ENCODE measurements around the gene FBXO44.

FBXO44 gene

DNA sequence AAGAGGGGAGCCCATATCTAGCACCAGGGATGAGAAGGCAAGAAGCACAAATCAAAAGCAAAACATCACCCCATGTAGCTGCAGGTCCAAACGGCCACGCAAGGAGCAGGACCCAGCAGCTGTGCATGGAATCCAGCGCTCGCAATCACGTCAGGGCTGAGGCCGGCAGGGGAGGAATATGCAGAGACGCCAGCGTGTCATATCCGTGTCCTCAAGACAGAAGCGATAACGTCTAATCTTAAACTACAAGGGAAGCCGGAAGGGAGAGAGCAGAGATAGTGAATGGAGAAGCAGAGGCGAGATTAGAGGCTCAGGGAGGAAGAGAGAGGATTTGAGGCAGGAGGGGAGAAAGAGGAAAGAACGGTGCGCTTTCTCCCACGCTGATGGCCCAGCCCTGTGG is 39.6 kb upstream of the FBXO44 start:
- in situ Hi-C loops (cut with MboI; ENCODE audit: low pct_unique_long_range_greater_than_20kb, low sequenced_read_pairs, unreplicated experiment), result no loop called here
- TF ChIP-seq, protein P1, sequence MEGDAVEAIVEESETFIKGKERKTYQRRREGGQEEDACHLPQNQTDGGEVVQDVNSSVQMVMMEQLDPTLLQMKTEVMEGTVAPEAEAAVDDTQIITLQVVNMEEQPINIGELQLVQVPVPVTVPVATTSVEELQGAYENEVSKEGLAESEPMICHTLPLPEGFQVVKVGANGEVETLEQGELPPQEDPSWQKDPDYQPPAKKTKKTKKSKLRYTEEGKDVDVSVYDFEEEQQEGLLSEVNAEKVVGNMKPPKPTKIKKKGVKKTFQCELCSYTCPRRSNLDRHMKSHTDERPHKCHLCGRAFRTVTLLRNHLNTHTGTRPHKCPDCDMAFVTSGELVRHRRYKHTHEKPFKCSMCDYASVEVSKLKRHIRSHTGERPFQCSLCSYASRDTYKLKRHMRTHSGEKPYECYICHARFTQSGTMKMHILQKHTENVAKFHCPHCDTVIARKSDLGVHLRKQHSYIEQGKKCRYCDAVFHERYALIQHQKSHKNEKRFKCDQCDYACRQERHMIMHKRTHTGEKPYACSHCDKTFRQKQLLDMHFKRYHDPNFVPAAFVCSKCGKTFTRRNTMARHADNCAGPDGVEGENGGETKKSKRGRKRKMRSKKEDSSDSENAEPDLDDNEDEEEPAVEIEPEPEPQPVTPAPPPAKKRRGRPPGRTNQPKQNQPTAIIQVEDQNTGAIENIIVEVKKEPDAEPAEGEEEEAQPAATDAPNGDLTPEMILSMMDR (IDR thresholded peaks at IDR 0.05; ENCODE audit: extremely low read depth, insufficient read depth, missing control alignments), result no peak
- DNase-seq (ENCODE audit: low spot score), result no peak

DNA sequence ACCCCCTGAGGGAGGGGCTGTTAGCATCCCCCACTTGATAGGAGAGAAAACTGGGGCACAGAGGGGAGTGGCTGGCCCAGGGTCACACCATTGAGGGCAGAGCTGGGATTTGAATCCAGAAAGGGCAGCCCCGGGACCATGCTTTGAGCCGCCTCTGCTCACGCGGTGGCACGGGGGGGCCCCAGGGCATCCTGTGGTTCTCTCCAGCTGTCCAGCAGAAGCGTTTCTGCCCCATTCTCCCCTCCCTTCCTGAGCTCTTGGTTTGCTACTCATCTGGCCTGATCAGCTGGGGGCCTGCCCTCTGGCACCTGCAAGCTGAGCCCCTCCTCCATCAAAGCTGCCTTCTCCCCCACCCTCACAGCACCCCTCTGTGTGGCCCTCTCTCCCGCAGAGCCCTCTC is 37.9 kb upstream of the FBXO44 start:
- TF ChIP-seq, protein P1 (IDR thresholded peaks at IDR 0.05; ENCODE audit: extremely low read depth, insufficient read depth, missing control alignments), result no peak
- DNase-seq (ENCODE audit: low spot score), result no peak
- in situ Hi-C loops (cut with MboI; ENCODE audit: low pct_unique_long_range_greater_than_20kb, low sequenced_read_pairs, unreplicated experiment), result no loop called here

DNA sequence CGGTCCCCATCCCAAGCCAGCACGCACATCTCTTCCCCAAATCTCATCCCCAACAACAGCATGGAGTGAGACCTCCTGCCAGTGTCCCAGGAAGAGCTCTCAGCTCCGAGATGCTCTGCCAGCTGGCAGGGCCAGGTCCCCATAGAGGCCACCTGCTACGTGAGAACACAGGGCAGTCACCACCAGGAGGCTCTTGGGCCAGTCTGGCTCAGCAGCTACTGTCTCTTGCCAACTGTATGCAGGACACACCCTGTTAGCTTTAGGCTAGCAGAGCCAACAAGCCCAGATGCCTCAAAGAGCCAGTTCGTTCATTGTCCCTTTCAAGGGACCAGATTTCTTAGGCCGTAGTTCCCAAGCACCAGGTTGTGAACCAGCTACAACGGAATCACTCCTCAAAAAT is 37.4 kb upstream of the FBXO44 start:
- TF ChIP-seq, protein P1 (IDR thresholded peaks at IDR 0.05; ENCODE audit: extremely low read depth, insufficient read depth, missing control alignments), result no peak
- in situ Hi-C loops (cut with MboI; ENCODE audit: low pct_unique_long_range_greater_than_20kb, low sequenced_read_pairs, unreplicated experiment), result no loop called here
- DNase-seq (ENCODE audit: low spot score), result no peak

DNA sequence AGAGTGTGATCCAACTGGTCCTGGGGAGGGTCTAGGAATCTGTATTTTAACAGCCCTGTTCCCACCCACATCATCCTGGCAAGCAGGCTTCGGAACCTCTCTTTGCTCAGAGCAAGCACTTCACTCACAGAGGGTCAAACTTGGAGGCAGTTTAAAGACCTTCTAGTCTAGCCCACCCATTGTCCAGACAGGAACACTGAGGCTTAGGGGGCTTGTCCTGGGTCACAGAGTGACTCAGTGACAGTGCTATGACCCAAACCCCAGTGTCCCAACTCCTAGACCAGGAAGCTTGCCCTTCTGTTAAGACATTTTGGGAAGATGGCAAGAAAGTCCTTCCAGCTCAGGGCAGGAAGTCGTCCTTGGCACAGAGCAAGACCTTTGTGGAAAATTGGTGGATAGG is 36.9 kb upstream of the FBXO44 start:
- no peak for DNase-seq (ENCODE audit: low spot score)
- TF ChIP-seq, protein P1 (IDR thresholded peaks at IDR 0.05; ENCODE audit: extremely low read depth, insufficient read depth, missing control alignments), result no peak
- in situ Hi-C loops (cut with MboI; ENCODE audit: low pct_unique_long_range_greater_than_20kb, low sequenced_read_pairs, unreplicated experiment), result no loop called here

DNA sequence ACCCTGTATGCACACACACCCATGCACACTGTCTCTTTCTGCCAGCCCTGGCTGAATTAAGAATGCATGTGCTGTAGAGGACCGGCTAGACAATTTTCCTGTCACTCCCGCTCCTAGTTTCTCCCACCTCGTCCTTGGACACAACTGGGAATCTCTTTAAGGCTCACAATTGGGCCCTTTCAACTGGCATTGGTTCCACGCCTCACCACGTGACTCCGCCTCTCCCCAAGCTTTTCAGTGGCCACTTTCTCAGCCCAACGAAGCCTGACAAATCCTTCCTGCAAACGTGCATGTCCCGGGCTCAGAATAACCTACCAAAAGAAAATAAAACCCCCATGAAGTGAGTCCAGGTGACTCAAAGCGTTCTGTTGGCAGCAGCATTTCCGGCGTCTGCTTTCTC is 34.3 kb upstream of the FBXO44 start:
- no peak for DNase-seq (ENCODE audit: low spot score)
- TF ChIP-seq, protein P1 (IDR thresholded peaks at IDR 0.05; ENCODE audit: extremely low read depth, insufficient read depth, missing control alignments), result no peak
- in situ Hi-C loops (cut with MboI; ENCODE audit: low pct_unique_long_range_greater_than_20kb, low sequenced_read_pairs, unreplicated experiment), result no loop called here

DNA sequence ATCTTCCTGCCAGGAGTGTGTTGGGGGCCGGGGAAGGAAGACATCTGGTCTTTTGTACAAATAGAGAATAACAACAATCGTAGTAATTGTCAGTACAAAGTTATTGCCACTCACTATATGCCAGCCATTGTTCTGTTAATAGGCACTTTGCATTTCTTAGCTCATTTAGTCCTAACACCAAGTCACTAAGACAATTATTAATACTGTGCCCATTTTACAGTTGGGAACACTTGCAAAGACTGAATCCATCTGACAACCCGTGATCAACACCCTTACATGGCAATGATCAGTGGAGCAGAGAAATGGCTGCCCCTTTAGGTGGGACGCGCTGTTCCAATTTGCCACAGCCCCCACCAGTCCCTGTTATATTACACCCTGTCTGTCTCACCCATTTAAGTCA is 33.8 kb upstream of the FBXO44 start:
- in situ Hi-C loops (cut with MboI; ENCODE audit: low pct_unique_long_range_greater_than_20kb, low sequenced_read_pairs, unreplicated experiment), result no loop called here
- no peak for DNase-seq (ENCODE audit: low spot score)
- TF ChIP-seq, protein P1 (IDR thresholded peaks at IDR 0.05; ENCODE audit: extremely low read depth, insufficient read depth, missing control alignments), result no peak

DNA sequence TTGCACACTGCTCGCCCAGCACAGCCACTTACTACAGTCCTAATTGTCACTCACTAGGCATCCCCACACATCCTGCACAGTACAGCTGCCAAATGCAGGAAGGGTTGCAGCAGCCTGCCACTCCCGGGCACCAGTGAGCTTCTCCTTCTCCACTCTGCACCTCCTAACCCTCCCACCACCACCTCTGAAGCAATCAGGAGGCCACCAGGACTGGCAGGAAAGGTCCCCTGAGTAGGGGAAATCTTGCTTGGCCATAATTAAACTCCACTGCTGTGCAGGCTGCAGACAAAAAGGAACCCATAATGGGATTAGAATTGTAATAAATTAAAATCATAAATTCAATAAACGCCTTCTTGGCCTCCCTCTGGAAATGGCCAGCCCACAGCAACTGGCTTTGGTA is 32.3 kb upstream of the FBXO44 start:
- DNase-seq (ENCODE audit: low spot score), result no peak
- in situ Hi-C loops (cut with MboI; ENCODE audit: low pct_unique_long_range_greater_than_20kb, low sequenced_read_pairs, unreplicated experiment), result no loop called here
- TF ChIP-seq, protein P1 (IDR thresholded peaks at IDR 0.05; ENCODE audit: extremely low read depth, insufficient read depth, missing control alignments), result no peak

Data from GM13977 (cell line).